ENCODE data around the gene SPAG9. TPM values are rescaled to one million over a fixed set of nuclear protein-coding genes. Genes with fewer than 3 reads are reported as not detected.

The SPAG9 gene
- total and polyA plus RNA-seq, 8 donors: 105 to 147 (median 116) TPM

GRCh38 chr17:51000835-51001638, 119.6 kb downstream of the SPAG9 start:
- no peaks in the 10 kb centered on the region for H3K9me3 ChIP-seq
- H3K4me3 ChIP-seq: no peak overlapping the region
- ATAC-seq (peak; percentile 81), DNase-seq (peak in 2 of 4 donors; percentile 51 to 78)
- no peaks in the 10 kb centered on the region for H3K4me1 ChIP-seq
- peaks cover 0 to 91% of the 10 kb centered on the region in 2 donors for H3K36me3 ChIP-seq
- no peak overlapping the region for H3K27ac ChIP-seq
- intact Hi-C loops (cut with DNase I): loop anchor here in 1 of 2 donors (5.0 kb wide), 1 partner anchor 151 kb away; the partner anchor contains the start of gene NME1
- peak; percentile 27 to 37 for TF ChIP-seq CTCF (IDR thresholded peaks at IDR 0.05)
- H3K27me3 ChIP-seq: no peaks in the 10 kb centered on the region

- no peak overlapping the region for H3K27ac ChIP-seq
- TF ChIP-seq CTCF (IDR thresholded peaks at IDR 0.05): no peak
- H3K36me3 ChIP-seq: peaks cover 1 to 100% of the 10 kb centered on the region in 2 donors
- no peak overlapping the region for H3K4me3 ChIP-seq
- no peaks in the 10 kb centered on the region for H3K27me3 ChIP-seq
- intact Hi-C loops (cut with DNase I): no loop called here
- ATAC-seq: no peak
- H3K9me3 ChIP-seq: no peaks in the 10 kb centered on the region
- DNase-seq: no peak
- no peaks in the 10 kb centered on the region for H3K4me1 ChIP-seq
Observed at GRCh38 chr17:50995668-50996067, 125.0 kb downstream of the SPAG9 start.

- H3K36me3 ChIP-seq: peaks cover 7 to 100% of the 10 kb centered on the region in 2 donors
- ATAC-seq: peak; percentile 31
- intact Hi-C loops (cut with DNase I): no loop called here
Observed at GRCh38 chr17:50993544-50993943, 127.1 kb downstream of the SPAG9 start.

GRCh38 chr17:50989149-50989548, 131.5 kb downstream of the SPAG9 start:
- Histone ChIP-seq H3K27ac (no peak overlapping the region), H3K4me3 (no peak overlapping the region), H3K9me3 (no peaks in the 10 kb centered on the region), H3K4me1 (no peaks in the 10 kb centered on the region), H3K36me3 (peaks cover 7 to 100% of the 10 kb centered on the region in 2 donors), H3K27me3 (no peaks in the 10 kb centered on the region)
- ATAC-seq: no peak
- no peak for DNase-seq
- TF ChIP-seq CTCF (IDR thresholded peaks at IDR 0.05): no peak
- intact Hi-C loops (cut with DNase I): no loop called here

More at GRCh38 chr17:50993544-50993943, 127.1 kb downstream of the SPAG9 start:
- Histone ChIP-seq H3K4me1 (no peaks in the 10 kb centered on the region), H3K27me3 (no peaks in the 10 kb centered on the region), H3K9me3 (no peaks in the 10 kb centered on the region), H3K4me3 (no peak overlapping the region), H3K27ac (no peak overlapping the region)
- no peak for TF ChIP-seq CTCF (IDR thresholded peaks at IDR 0.05)
- no peak for DNase-seq

GRCh38 chr17:50988427-50988826, 132.2 kb downstream of the SPAG9 start:
- Histone ChIP-seq H3K9me3 (no peaks in the 10 kb centered on the region), H3K27ac (no peak overlapping the region), H3K36me3 (peaks cover 7 to 100% of the 10 kb centered on the region in 2 donors), H3K27me3 (no peaks in the 10 kb centered on the region), H3K4me1 (no peaks in the 10 kb centered on the region), H3K4me3 (no peak overlapping the region)
- DNase-seq: no peak
- ATAC-seq: no peak
- intact Hi-C loops (cut with DNase I): no loop called here
- no peak for TF ChIP-seq CTCF (IDR thresholded peaks at IDR 0.05)
